H1 (cell line): Measurements from ENCODE around the gene LIN28A. TPM values are rescaled to one million over a fixed set of nuclear protein-coding genes. Genes with fewer than 3 reads are reported as not detected.

ENCODE experiments used
- EZH2 ChIP-seq: fragments of 200-600 bp; sonication (generic); IDR thresholded peaks from 2 replicates; pipeline ENCODE4 v1.7.1; 2012; ENCODE audit warnings: low read depth, mild to moderate bottlenecking, moderate library complexity, low read length, inconsistent platforms; ENCODE audit not compliant: severe bottlenecking
- GTF2F1 ChIP-seq: IDR thresholded peaks from 2 replicates; pipeline ENCODE4 v1.6.1; 2012; ENCODE audit warnings: low read depth, low read length, improper control_type of control experiment, borderline replicate concordance
- RXRA ChIP-seq: IDR thresholded peaks from 2 replicates; pipeline ENCODE4 v1.6.1; 2011; ENCODE audit warnings: low read depth, mild to moderate bottlenecking, low read length, moderate library complexity; ENCODE audit not compliant: insufficient read depth
- SIN3A ChIP-seq, 2 experiments: IDR thresholded peaks in 1 of 2; conservative IDR thresholded peaks in 1 of 2; 2 replicates each; pipeline ENCODE4 v1.6.1; 2011 to 2012; ENCODE audit warnings: low read length in 2 of 2, improper control_type of control experiment in 1 of 2, low read depth in 1 of 2, mild to moderate bottlenecking in 1 of 2
- polyA plus RNA-seq, 7 experiments: library from polyadenylated mRNA; depleted of rRNA in 3 of 7; stranded (reverse) in 5 of 7; unstranded in 2 of 7; fragments of >200 nt in 5 of 7; fragments of 200-250 nt in 2 of 7; gene quantifications; 1 replicate in 5 of 7; 2 replicates in 1 of 7; 4 replicates in 1 of 7; pipeline versions ENCODE4 v1.2.1 to v1.2.3, GENCODE V29; 2011 to 2013; ENCODE audit warnings: missing spikeins in 2 of 7, mixed read lengths in 2 of 7
- total RNA-seq: library from RNA; stranded (reverse); fragmentation: NEBNext Ultra II Directional; extraction: Animal tissue kit (Norgen Biotek cat#: 25700); gene quantifications from 2 replicates; pipeline ENCODE4 v1.2.1, GENCODE V29; 2021

Gene LIN28A
- total and polyA plus RNA-seq, 2 of the 8 experiments (the other 6 are each of a cell fraction or from before 2014, with no cell fraction given): 403 to 1,486 TPM

DNA sequence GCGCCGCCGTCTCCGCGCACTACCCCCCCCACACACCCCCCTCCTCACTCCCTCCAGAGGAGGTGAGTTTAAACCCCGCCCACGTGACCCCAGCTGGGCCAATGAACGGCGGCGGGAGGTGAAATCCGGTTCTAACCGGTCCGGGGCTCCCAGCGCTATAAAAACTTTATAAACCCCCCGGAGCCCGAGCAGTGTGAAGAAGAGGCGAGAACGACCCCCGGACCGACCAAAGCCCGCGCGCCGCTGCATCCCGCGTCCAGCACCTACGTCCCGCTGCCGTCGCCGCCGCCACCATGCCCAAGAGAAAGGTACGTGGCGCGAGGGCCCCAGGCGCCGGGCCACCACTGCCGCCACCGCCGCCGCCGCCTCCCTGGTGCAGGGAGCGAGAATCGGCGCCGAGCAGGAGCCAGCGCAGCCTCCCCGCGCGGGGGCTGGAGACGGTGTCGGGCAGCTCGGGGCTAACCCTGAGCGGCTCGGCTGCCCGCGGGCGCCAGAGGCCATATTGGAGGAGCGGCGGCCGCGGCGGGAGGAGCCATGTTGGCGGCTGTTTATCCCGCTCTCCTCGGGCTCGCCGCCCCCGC lies 61.8 kb downstream of the LIN28A start, which contains the start of gene HMGN2 (continued):
- TF ChIP-seq SIN3A (conservative IDR thresholded peaks at IDR 0.05 in 1 of 2, IDR thresholded peaks at IDR 0.05 in 1 of 2; ENCODE audit: low read depth in 1 of 2, low read length in 2 of 2) (no peak), EZH2 (no peak), RXRA (no peak), GTF2F1 (no peak)
